ENCODE results near the gene PRR4.

Gene PRR4

DNA sequence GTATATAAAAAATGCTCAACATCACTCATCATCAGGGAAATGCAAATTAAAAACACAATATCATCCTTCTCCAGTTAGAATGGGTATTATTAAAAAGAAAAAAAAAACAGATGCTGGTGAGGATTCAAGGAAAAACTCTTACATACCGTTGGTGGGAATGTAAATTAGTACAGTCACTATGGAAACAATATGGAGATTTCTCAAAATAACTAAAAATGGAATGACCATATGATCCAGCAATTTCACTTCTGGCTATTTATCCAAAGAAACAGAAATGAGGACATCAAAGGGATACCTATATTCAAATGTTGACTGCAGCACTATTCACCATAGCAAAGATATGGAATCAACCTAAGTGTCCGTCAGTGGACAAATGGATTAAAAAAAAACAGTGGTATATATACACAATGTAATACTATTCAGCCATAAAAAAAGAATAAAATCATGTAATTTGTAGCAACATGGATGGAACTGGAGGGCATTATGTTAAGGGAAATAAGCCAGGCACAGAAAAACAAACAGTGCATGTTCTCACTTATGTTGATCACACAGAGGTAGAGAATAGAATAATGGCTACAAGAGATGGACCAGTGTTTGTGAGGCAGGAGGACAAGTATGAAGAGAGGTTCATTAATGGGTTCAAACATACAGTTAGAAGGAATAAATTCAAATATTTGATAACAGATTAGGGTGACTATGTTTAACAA lies 14.4 kb upstream of the PRR4 start:
- H3K4me3 ChIP-seq (ENCODE audit: low read depth, low read length) = no peak overlapping the region
- no peak for TF ChIP-seq CTCF (IDR thresholded peaks at IDR 0.05; ENCODE audit: low read depth, low read length)

- no peak overlapping the region for H3K4me3 ChIP-seq (ENCODE audit: low read depth, low read length)
- no peak for TF ChIP-seq CTCF (IDR thresholded peaks at IDR 0.05; ENCODE audit: low read depth, low read length)
Observed at GRCh38 chr12:10861366-10861765, 12.1 kb upstream of the PRR4 start.

GRCh38 chr12:10855807-10856206 lies 6.5 kb upstream of the PRR4 start:
- no peak for TF ChIP-seq CTCF (IDR thresholded peaks at IDR 0.05; ENCODE audit: low read depth, low read length)
- no peak overlapping the region for H3K4me3 ChIP-seq (ENCODE audit: low read depth, low read length)

DNA sequence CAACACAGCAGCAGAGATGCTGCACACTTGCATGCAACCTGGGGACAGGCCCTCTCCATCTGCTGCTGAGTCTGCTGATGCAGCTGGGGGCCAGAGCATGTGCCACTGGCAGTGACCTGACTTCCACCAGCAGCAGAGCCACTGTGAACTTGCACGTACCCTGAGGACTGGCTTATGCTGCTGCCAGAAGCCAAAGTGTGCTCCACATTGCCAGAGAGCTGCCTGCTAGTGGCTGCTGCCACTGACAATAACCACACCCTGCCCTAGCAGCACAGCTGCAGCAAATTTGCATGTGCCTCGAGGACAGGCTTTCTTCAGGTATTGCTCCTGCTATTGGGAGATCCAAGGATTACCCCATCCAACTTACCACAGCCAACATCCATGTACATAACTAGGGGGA lies 4.5 kb upstream of the PRR4 start:
- no peak for TF ChIP-seq CTCF (IDR thresholded peaks at IDR 0.05; ENCODE audit: low read depth, low read length)
- no peak overlapping the region for H3K4me3 ChIP-seq (ENCODE audit: low read depth, low read length)

DNA sequence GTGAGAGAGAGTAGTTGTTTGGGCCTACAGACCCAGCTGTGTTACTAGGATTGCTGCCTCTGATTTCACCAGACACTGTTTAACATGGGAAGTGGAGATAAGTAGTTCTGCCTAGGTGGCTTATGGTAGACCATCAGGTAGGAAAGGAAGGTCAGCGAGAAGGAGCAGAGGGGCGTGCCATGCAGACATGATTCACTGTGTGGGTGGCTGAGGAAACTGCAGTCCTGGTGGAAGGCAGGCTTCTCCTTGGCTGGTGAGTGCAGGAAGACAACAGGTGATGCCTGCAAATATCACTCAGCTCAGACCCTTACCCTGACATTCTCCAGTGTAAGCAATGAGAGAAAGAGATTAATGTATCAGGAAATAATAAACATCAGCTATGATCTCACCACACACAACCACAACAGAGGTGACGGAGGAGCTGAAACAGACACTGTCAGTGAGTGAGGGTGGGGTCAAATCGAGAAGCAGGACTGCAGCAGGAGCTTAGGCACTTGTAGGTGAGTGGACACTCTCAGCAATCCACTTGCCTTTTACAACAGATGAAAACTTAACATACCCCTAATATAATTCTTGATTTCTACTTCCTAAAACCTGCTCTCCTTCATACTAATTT lies 2.1 kb upstream of the PRR4 start:
- H3K4me3 ChIP-seq (ENCODE audit: low read depth, low read length) = no peak overlapping the region
- no peak for TF ChIP-seq CTCF (IDR thresholded peaks at IDR 0.05; ENCODE audit: low read depth, low read length)

DNA sequence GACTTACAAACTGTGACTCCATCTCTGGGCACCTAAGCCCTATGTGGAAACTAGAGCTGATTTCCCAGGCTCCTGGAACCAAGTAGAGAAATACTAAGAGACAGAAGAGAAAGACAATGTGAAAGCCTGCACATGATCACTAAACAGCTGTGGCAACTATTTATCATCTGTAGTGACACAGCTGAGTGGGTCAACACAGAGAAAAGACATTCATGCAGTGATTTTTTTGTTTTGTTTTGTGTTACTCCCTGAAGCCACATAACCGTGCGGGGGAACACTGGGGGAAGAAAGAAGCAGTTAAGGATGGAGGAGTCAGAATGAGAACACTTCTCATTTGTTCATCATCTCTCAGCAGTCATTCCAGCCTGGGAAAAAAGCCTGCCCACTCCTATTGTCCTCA lies 1.5 kb downstream of the PRR4 start:
- TF ChIP-seq CTCF (IDR thresholded peaks at IDR 0.05; ENCODE audit: low read depth, low read length) = no peak

GRCh38 chr12:10842862-10843261 lies 6.4 kb downstream of the PRR4 start:
- no peak overlapping the region for H3K4me3 ChIP-seq (ENCODE audit: low read depth, low read length)
- TF ChIP-seq CTCF (IDR thresholded peaks at IDR 0.05; ENCODE audit: low read depth, low read length) = no peak

More for the DNA sequence above, 1.5 kb downstream of the PRR4 start:
- no peak overlapping the region for H3K4me3 ChIP-seq (ENCODE audit: low read depth, low read length)
